Heart left ventricle (tissue), 13 donors: Measurements from ENCODE around the gene ASB2.

ENCODE experiments used
- POLR2A ChIP-seq, 2 donors: fragments of 450-650 bp; IDR thresholded peaks; one replicate each; pipeline ENCODE4 v1.6.1; 2017; ENCODE audit warnings: antibody characterized with exemption in 2 of 2, mild to moderate bottlenecking in 2 of 2, moderate library complexity in 2 of 2
- TF ChIP-seq, protein P1 (sequence below), 12 donors: fragments of 200-600 bp; sonication (generic) in 4 of 12; IDR thresholded peaks; one replicate each; pipeline versions ENCODE4 v1.5.0 to v1.8.0; 2018 to 2022; ENCODE audit warnings: antibody characterized with exemption in 12 of 12, mild to moderate bottlenecking in 5 of 12
- donor health status: ischemic (EF 13 %, LVEDD 7.1; RV severe dilation, severe dysfunction).
- donor health status: DM: no; HTN: yes; CAD: no.
- donor health status: DM: no; HTN: no; CAD: no.
- donor health status: ischemic (EF 25% LVEDD 6.9; RV normal size, moderate dysfunction).
- donor health status: ischemic (EF 25% LVEDD 5.7; RV mildly dilated, moderate dysfunction).
- donor health status: ischemic (EF 35%, LVEDD 5.7; RV mildly dilated, moderate dysfunction).
- donor health status: nonischemic (EF 11% LVEDD 7.7; RV severe dilation, severe dysfunction).
- donor health status: DM: yes; HTN: yes; CAD: no.
- donor health status: PGD.
- donor health status: ischemic (EF 29% LVEDD 5.4; RV normal size, mild dysfunction).
- donor health status: nonischemic (EF 23%, LVEDD 6.1; RV moderate dilation, normal function).

GRCh38 chr14:93926245-93926872, 50.0 kb downstream of the ASB2 start:
- TF ChIP-seq POLR2A (IDR thresholded peaks at IDR 0.05): no peak
- TF ChIP-seq, protein P1, sequence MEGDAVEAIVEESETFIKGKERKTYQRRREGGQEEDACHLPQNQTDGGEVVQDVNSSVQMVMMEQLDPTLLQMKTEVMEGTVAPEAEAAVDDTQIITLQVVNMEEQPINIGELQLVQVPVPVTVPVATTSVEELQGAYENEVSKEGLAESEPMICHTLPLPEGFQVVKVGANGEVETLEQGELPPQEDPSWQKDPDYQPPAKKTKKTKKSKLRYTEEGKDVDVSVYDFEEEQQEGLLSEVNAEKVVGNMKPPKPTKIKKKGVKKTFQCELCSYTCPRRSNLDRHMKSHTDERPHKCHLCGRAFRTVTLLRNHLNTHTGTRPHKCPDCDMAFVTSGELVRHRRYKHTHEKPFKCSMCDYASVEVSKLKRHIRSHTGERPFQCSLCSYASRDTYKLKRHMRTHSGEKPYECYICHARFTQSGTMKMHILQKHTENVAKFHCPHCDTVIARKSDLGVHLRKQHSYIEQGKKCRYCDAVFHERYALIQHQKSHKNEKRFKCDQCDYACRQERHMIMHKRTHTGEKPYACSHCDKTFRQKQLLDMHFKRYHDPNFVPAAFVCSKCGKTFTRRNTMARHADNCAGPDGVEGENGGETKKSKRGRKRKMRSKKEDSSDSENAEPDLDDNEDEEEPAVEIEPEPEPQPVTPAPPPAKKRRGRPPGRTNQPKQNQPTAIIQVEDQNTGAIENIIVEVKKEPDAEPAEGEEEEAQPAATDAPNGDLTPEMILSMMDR (IDR thresholded peaks at IDR 0.05): no peak
